ENCODE results near the gene TNK2. TPM values are rescaled to one million over a fixed set of nuclear protein-coding genes. Genes with fewer than 3 reads are reported as not detected.

The TNK2 gene
- total RNA-seq, 1 experiment from 2014 or later: 72.3 TPM

GRCh38 chr3:195895861-195896360 is 12.4 kb downstream of the TNK2 start:
- Histone ChIP-seq H3K27me3 (ENCODE audit: control insufficient read depth, insufficient read depth, low read length) (no peaks in the 10 kb centered on the region), H3K36me3 (ENCODE audit: control insufficient read depth, insufficient read depth, low read length) (no peaks in the 10 kb centered on the region), H3K4me1 (ENCODE audit: control insufficient read depth, insufficient read depth, low read length) (peaks cover 45% of the 10 kb centered on the region), H3K27ac (ENCODE audit: low read length) (peak overlapping the region; percentile 94), H3K9me3 (ENCODE audit: control insufficient read depth, insufficient read depth, low read depth, low read length) (no peaks in the 10 kb centered on the region), H3K4me3 (ENCODE audit: low read depth in 2 of 2, low read length in 2 of 2) (peak overlapping the region; percentile 65 to 79)
- ChIA-PET POLR2A (interaction anchor here (0.6 to 0.7 kb wide), 2 partner anchors 36 to 1539 kb away, joined by 6 read pairs; no protein-coding TSS in a partner anchor), CTCF (interaction anchor here (2.3 kb wide), 1 partner anchor 35 kb away, joined by 15 read pairs; no protein-coding TSS in a partner anchor)
- BruUV-seq (replicated peaks): no TSS peak
- DNase-seq (ENCODE audit: low read depth, low spot score) (no peak), ATAC-seq (peak; percentile 71)
- peak; percentile 44 for TF ChIP-seq POLR2AphosphoS5 (IDR thresholded peaks at IDR 0.05; ENCODE audit: low read depth, low read length)
- TF ChIP-seq CTCF (IDR thresholded peaks at IDR 0.05): no peak
- peak; percentile 79; the same call in 1 of the 2 replicates for TF ChIP-seq SIN3A (IDR thresholded peaks at IDR 0.05; ENCODE audit: borderline replicate concordance, insufficient read depth, low read depth, low read length)
- intact Hi-C loops (cut with micrococcal nuclease; ENCODE audit: unreplicated experiment) (no loop called here), in situ Hi-C loops (cut with HindIII; ENCODE audit: low pct_unique_long_range_greater_than_20kb, low sequenced_read_pairs) (no loop called here)

GRCh38 chr3:195895078-195895860 is 13.1 kb downstream of the TNK2 start:
- ATAC-seq (peak; percentile 79), DNase-seq (ENCODE audit: low read depth, low spot score) (no peak)
- peak overlapping the region; percentile 80 for H3K27ac ChIP-seq (ENCODE audit: low read length)
- no peaks in the 10 kb centered on the region for H3K9me3 ChIP-seq (ENCODE audit: control insufficient read depth, insufficient read depth, low read depth, low read length)
- no TSS peak for BruUV-seq (replicated peaks)
- in situ Hi-C loops (cut with HindIII; ENCODE audit: low pct_unique_long_range_greater_than_20kb, low sequenced_read_pairs): no loop called here
- 0 out of 2 replicates have a peak, but pooled peaks have one; percentile 84 for TF ChIP-seq SIN3A (IDR thresholded peaks at IDR 0.05; ENCODE audit: borderline replicate concordance, insufficient read depth, low read depth, low read length)
- no peak; the same call in 1 of the 2 replicates for TF ChIP-seq POLR2AphosphoS5 (IDR thresholded peaks at IDR 0.05; ENCODE audit: low read depth, low read length)
- peak overlapping the region; percentile 65 to 79 for H3K4me3 ChIP-seq (ENCODE audit: low read depth in 2 of 2, low read length in 2 of 2)
- no peaks in the 10 kb centered on the region for H3K36me3 ChIP-seq (ENCODE audit: control insufficient read depth, insufficient read depth, low read length)
- intact Hi-C loops (cut with micrococcal nuclease; ENCODE audit: unreplicated experiment): no loop called here
- peaks cover 39% of the 10 kb centered on the region for H3K4me1 ChIP-seq (ENCODE audit: control insufficient read depth, insufficient read depth, low read length)
- no peaks in the 10 kb centered on the region for H3K27me3 ChIP-seq (ENCODE audit: control insufficient read depth, insufficient read depth, low read length)
- ChIA-PET CTCF (interaction anchor here (0.9 to 2.3 kb wide), 11 partner anchors 13 to 46 kb away, joined by 5 to 15 read pairs (median 7); partner anchors contain the start of gene TNK2), POLR2A (interaction anchor here (0.6 to 0.7 kb wide), 2 partner anchors 36 to 1540 kb away, joined by 6 read pairs; no protein-coding TSS in a partner anchor)

DNA sequence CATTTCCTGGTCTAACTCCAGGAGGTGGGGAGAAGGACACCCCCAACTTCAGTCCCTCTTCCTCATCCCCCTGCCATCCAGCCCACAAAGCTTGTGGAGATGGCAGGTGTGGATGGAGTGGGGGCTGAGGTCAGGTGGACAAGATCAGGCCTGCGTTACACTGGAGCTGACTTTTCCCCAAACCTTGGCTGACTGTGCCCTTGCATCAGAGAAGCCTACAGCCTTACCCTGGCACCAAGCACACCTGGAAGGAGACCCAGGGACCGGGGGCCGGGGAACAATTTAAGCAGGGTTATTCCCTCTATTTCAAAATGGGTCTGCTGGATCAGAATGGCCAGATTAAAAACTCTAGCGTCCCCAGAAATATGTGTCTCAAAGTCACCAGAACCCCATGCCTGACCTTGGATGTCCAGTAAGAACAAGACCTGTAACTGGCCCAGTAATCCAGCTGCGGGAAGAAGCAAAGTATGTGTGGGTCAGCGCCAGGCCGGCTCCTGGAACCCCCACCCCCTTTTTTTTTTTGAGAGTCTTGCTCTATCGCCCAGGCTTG is 14.4 kb downstream of the TNK2 start:
- ChIA-PET CTCF (interaction anchor here (0.6 to 2.3 kb wide), 14 partner anchors 14 to 54 kb away, joined by 3 to 15 read pairs (median 6); partner anchors contain the start of gene TNK2), POLR2A (interaction anchor here (0.6 to 0.8 kb wide), 4 partner anchors 13 to 204 kb away, joined by 3 to 4 read pairs (median 3); no protein-coding TSS in a partner anchor)
- intact Hi-C loops (cut with micrococcal nuclease; ENCODE audit: unreplicated experiment): loop anchor here (1.0 kb wide), 1 partner anchor 31 kb away; no protein-coding TSS in a partner anchor
- no TSS peak for BruUV-seq (replicated peaks)
- Histone ChIP-seq H3K36me3 (ENCODE audit: control insufficient read depth, insufficient read depth, low read length) (no peaks in the 10 kb centered on the region), H3K27ac (ENCODE audit: low read length) (peak overlapping the region; percentile 80), H3K27me3 (ENCODE audit: control insufficient read depth, insufficient read depth, low read length) (no peaks in the 10 kb centered on the region), H3K4me1 (ENCODE audit: control insufficient read depth, insufficient read depth, low read length) (peaks cover 35% of the 10 kb centered on the region), H3K9me3 (ENCODE audit: control insufficient read depth, insufficient read depth, low read depth, low read length) (no peaks in the 10 kb centered on the region), H3K4me3 (ENCODE audit: low read depth in 2 of 2, low read length in 2 of 2) (peak overlapping the region; percentile 65 to 79)
- DNase-seq (ENCODE audit: low read depth, low spot score) (no peak), ATAC-seq (no peak)
- TF ChIP-seq REST (IDR thresholded peaks at IDR 0.05; ENCODE audit: insufficient read depth in 1 of 2, low read depth in 2 of 2, low read length in 1 of 2) (no peak), SIN3A (IDR thresholded peaks at IDR 0.05; ENCODE audit: borderline replicate concordance, insufficient read depth, low read depth, low read length) (no peak), POLR2AphosphoS5 (IDR thresholded peaks at IDR 0.05; ENCODE audit: low read depth, low read length) (no peak), CTCF (IDR thresholded peaks at IDR 0.05) (no peak), TCF7L2 (IDR thresholded peaks at IDR 0.05; ENCODE audit: low read depth, low read length) (no peak)
- in situ Hi-C loops (cut with HindIII; ENCODE audit: low pct_unique_long_range_greater_than_20kb, low sequenced_read_pairs): no loop called here

Data from Panc1 (cell line).